Gastroesophageal sphincter (tissue), 4 donors: Measurements from ENCODE around the gene CA9. TPM values are rescaled to one million over a fixed set of nuclear protein-coding genes. Genes with fewer than 3 reads are reported as not detected.

ENCODE experiments used
- ATAC-seq: fragments of 150-250 bp; one replicate; pipeline ENCODE4 v1.9.1; 2016; ENCODE audit warnings: mild to moderate bottlenecking, moderate library complexity
- H3K27ac ChIP-seq, 4 donors: fragments of 200-600 bp; sonication (generic) in 3 of 4; 1 replicate in 3 of 4; 2 replicates in 1 of 4; pipeline ENCODE4 v1.5.1; 2016 to 2019
- H3K27me3 ChIP-seq: fragments of 200-600 bp; sonication (generic); one replicate; pipeline ENCODE4 v1.5.1; 2019
- H3K36me3 ChIP-seq, 2 donors: fragments of 200-600 bp; sonication (generic); one replicate each; pipeline ENCODE4 v1.5.1; 2019; ENCODE audit warnings: control low read depth in 1 of 2
- H3K4me1 ChIP-seq, 3 donors: fragments of 200-600 bp; sonication (generic); 1 replicate in 2 of 3; 2 replicates in 1 of 3; pipeline ENCODE4 v1.5.1; 2016 to 2019; ENCODE audit warnings: control low read depth in 2 of 3
- H3K4me3 ChIP-seq, 2 donors: fragments of 200-600 bp; sonication (generic); one replicate each; pipeline ENCODE4 v1.5.1; 2019; ENCODE audit warnings: mild to moderate bottlenecking in 1 of 2, moderate library complexity in 1 of 2
- H3K9me3 ChIP-seq, 3 donors: fragments of 200-600 bp; sonication (generic); one replicate each; pipeline ENCODE4 v1.5.1; 2017 to 2019; ENCODE audit warnings: control low read depth in 2 of 3
- EP300 ChIP-seq: sonication (generic); formaldehyde crosslinking; IDR thresholded peaks from one replicate; pipeline ENCODE4 v1.6.1; 2017; ENCODE audit warnings: antibody characterized with exemption, mild to moderate bottlenecking
- POLR2A ChIP-seq, 2 donors: fragments of 450-650 bp; IDR thresholded peaks; one replicate each; pipeline ENCODE4 v1.6.1; 2017; ENCODE audit warnings: antibody characterized with exemption in 2 of 2, mild to moderate bottlenecking in 2 of 2, moderate library complexity in 1 of 2
- POLR2AphosphoS5 ChIP-seq: sonication (generic); formaldehyde crosslinking; IDR thresholded peaks from one replicate; pipeline ENCODE4 v1.6.1; 2017; ENCODE audit warnings: antibody characterized with exemption
- WGBS, 2 donors: methylation state at CpG; one replicate each; pipeline ENCODE4 v1.1.5; 2018; ENCODE audit warnings: low coverage in 1 of 2; 5-methylcytosine and 5-hydroxymethylcytosine counted together
- total RNA-seq, 4 donors: library from RNA; depleted of rRNA; stranded (reverse); fragments of >200 nt; gene quantifications; one replicate each; pipeline ENCODE4 v1.1.0, GENCODE V29; 2016
- TF ChIP-seq, protein P1 (sequence below), 4 experiments: fragments of 200-600 bp in 2 of 4; fragments of 450-650 bp in 2 of 4; sonication (generic) in 1 of 4; IDR thresholded peaks; one replicate each; pipeline ENCODE4 v1.5.1; 2017 to 2019; ENCODE audit warnings: antibody characterized with exemption in 4 of 4, mild to moderate bottlenecking in 2 of 4, moderate library complexity in 2 of 4

Gene CA9
- total RNA-seq, 4 donors from 2014 or later = 3.9 TPM; not detected in 3

- Histone ChIP-seq H3K9me3 (no peaks in the 10 kb centered on the region), H3K27ac (peak within 1 kb of the TSS in 1 of 4 donors; percentile 43), H3K4me3 (peak within 1 kb of the TSS in 1 of 2 donors; percentile 10), H3K4me1 (peaks cover 0 to 32% (median 7%) of the 10 kb centered on the region in 3 donors), H3K36me3 (no peaks in the 10 kb centered on the region), H3K27me3 (no peaks in the 10 kb centered on the region)
- TF ChIP-seq, protein P1, sequence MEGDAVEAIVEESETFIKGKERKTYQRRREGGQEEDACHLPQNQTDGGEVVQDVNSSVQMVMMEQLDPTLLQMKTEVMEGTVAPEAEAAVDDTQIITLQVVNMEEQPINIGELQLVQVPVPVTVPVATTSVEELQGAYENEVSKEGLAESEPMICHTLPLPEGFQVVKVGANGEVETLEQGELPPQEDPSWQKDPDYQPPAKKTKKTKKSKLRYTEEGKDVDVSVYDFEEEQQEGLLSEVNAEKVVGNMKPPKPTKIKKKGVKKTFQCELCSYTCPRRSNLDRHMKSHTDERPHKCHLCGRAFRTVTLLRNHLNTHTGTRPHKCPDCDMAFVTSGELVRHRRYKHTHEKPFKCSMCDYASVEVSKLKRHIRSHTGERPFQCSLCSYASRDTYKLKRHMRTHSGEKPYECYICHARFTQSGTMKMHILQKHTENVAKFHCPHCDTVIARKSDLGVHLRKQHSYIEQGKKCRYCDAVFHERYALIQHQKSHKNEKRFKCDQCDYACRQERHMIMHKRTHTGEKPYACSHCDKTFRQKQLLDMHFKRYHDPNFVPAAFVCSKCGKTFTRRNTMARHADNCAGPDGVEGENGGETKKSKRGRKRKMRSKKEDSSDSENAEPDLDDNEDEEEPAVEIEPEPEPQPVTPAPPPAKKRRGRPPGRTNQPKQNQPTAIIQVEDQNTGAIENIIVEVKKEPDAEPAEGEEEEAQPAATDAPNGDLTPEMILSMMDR (IDR thresholded peaks at IDR 0.05) = no peak
- TF ChIP-seq POLR2A (IDR thresholded peaks at IDR 0.05) (no peak), POLR2AphosphoS5 (no peak), EP300 (no peak)
- WGBS, 2 donors = 40 to 90% methylated on average over 1 to 7 of the region's 22 CpGs
- no peak for ATAC-seq
Measured at GRCh38 chr9:35650341-35651158, 23.2 kb upstream of the CA9 start, which contains the start of gene SIT1. TSS of gene SIT1 (minus strand) at chr9:35650931. CDS start at chr9:35650853, 78 bp downstream.

DNA sequence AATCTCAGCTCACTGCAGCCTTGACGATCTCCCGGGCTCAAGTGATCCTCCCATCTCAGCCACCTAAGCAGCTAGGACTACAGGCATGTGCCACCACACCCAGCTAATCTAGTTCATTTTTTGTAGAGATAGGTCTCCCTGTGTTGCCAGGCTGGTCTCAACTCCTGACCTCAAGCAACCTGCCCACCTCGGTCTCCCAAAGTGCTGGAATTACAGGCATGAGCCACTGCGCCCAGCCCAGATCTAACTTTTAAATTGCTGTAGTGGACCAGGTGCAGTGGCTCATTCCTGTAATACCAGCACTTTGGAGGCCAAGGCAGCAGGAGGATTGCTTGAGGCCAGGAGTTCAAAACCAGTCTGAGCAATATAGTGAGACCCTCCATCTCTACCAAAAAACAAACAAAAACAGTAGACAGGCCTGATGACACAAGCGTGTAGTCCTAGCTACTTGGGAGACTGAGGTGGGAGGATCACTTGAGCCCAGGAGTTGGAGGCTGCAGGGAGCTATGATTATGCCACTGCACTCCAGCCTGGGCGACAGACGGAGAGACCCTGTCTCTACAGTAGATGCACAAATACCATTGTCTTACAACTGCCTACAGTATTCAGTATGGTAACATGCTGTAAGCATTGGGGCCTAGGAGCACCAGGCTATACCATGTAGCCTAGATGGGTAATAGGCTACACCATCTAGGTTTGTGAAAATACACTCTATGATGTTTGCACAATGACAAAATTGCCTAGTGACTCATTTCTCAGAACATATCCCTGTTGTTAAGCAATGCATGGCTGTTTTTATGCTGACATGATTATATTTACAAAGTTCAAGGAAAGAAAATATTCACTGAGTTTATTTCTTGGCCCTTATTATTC, 21.5 kb upstream of the CA9 start:
- H3K36me3 ChIP-seq = no peaks in the 10 kb centered on the region
- H3K4me1 ChIP-seq = peaks cover 0 to 30% (median 2%) of the 10 kb centered on the region in 3 donors
- no peaks in the 10 kb centered on the region for H3K27me3 ChIP-seq
- TF ChIP-seq, protein P1 (IDR thresholded peaks at IDR 0.05) = no peak
- TF ChIP-seq POLR2A (IDR thresholded peaks at IDR 0.05) = no peak
- TF ChIP-seq POLR2AphosphoS5 = no peak
- no peak for TF ChIP-seq EP300
- no peak for ATAC-seq
- H3K27ac ChIP-seq = no peak overlapping the region
- 69 to 83% methylated on average over 3 of the region's 7 CpGs for WGBS, 2 donors
- no peak overlapping the region for H3K4me3 ChIP-seq
- no peaks in the 10 kb centered on the region for H3K9me3 ChIP-seq

GRCh38 chr9:35652829-35653209, 20.9 kb upstream of the CA9 start:
- Histone ChIP-seq H3K27ac (no peak overlapping the region), H3K4me1 (peaks cover 0 to 28% (median 0%) of the 10 kb centered on the region in 3 donors), H3K27me3 (no peaks in the 10 kb centered on the region), H3K9me3 (no peaks in the 10 kb centered on the region), H3K36me3 (no peaks in the 10 kb centered on the region), H3K4me3 (no peak overlapping the region)
- ATAC-seq = no peak
- 92 to 95% methylated on average over 6 to 8 of the region's 8 CpGs for WGBS, 2 donors
- TF ChIP-seq POLR2A (IDR thresholded peaks at IDR 0.05) = no peak
- no peak for TF ChIP-seq POLR2AphosphoS5
- TF ChIP-seq, protein P1 (IDR thresholded peaks at IDR 0.05) = no peak
- no peak for TF ChIP-seq EP300

DNA sequence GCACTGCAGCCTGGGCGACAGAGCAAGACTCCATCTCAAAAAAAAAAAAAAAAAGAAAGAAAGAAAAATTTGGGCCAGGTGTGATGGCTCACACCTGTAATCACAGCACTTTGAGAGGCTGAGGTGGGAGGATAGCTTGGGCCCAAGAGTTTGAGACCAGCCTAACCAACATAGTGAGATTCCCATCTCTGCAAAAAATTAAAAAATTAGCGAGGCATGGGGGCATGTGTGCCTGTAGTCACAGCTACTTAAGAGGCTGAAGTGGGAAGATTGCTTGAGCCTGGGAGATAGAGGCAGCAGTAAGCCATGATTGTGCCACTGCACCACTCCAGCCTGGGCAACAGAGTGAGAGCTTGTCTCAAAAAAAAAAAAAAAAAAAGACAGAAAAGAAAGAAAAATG, 20.1 kb upstream of the CA9 start:
- H3K27ac ChIP-seq = no peak overlapping the region
- ATAC-seq = no peak
- H3K4me1 ChIP-seq = peaks cover 0 to 25% (median 0%) of the 10 kb centered on the region in 3 donors
- H3K27me3 ChIP-seq = no peaks in the 10 kb centered on the region
- no peaks in the 10 kb centered on the region for H3K36me3 ChIP-seq
- 80 to 83% methylated on average over 1 to 2 of the region's 2 CpGs for WGBS, 2 donors
- H3K4me3 ChIP-seq = no peak overlapping the region
- TF ChIP-seq POLR2AphosphoS5 (no peak), POLR2A (IDR thresholded peaks at IDR 0.05) (no peak), EP300 (no peak)
- TF ChIP-seq, protein P1 (IDR thresholded peaks at IDR 0.05) = no peak
- no peaks in the 10 kb centered on the region for H3K9me3 ChIP-seq
